Activated T-cell treated with anti-CD3 and anti-CD28 coated beads, Interleukin-2, amount 50 U/mL, for 72 hours (primary cell): ENCODE measurements around the gene ATP2B1. TPM values are rescaled to one million over a fixed set of nuclear protein-coding genes. Genes with fewer than 3 reads are reported as not detected.

Experiments used
- ATAC-seq, 2 donors: fragments of 150-1000 bp; cut with Tn5 transposase; replicated peaks in 1 of 2; 2 replicates each; pipeline ENCODE4 v1.10.0; 2021; ENCODE audit warnings: moderate library complexity in 2 of 2, mild to moderate bottlenecking in 1 of 2
- DNase-seq, 2 donors: peaks; one replicate each; pipeline ENCODE4 v3.0.0; 2021 to 2022; ENCODE audit warnings: mixed read lengths in 1 of 2
- H3K27ac Mint-ChIP-seq: one replicate; pipeline ENCODE4 v1.8.0; 2022; ENCODE audit warnings: mild to moderate bottlenecking, moderate library complexity, mixed read lengths
- H3K27me3 Mint-ChIP-seq: one replicate; pipeline ENCODE4 v1.8.0; 2022; ENCODE audit warnings: low read depth, mixed read lengths
- H3K36me3 Mint-ChIP-seq, 2 donors: one replicate each; pipeline ENCODE4 v1.8.0; 2022; ENCODE audit warnings: mixed read lengths in 2 of 2, mild to moderate bottlenecking in 1 of 2; ENCODE audit not compliant: insufficient read depth in 2 of 2
- H3K4me1 Mint-ChIP-seq: one replicate; pipeline ENCODE4 v1.8.0; 2022; ENCODE audit warnings: low read depth, mixed read lengths
- H3K4me3 Mint-ChIP-seq, 2 donors: one replicate each; pipeline ENCODE4 v1.8.0; 2022; ENCODE audit warnings: mild to moderate bottlenecking in 2 of 2, mixed read lengths in 2 of 2, moderate library complexity in 2 of 2
- H3K9me3 Mint-ChIP-seq, 2 donors: one replicate each; pipeline ENCODE4 v1.8.0; 2022; ENCODE audit warnings: mixed read lengths in 2 of 2
- total RNA-seq, 2 donors: library from RNA; stranded (reverse); gene quantifications; one replicate each; pipeline ENCODE4 v1.2.3, GENCODE V29; 2022

ATP2B1 gene
- total RNA-seq, 2 donors from 2014 or later, result 19.4 to 25.5 TPM

DNA sequence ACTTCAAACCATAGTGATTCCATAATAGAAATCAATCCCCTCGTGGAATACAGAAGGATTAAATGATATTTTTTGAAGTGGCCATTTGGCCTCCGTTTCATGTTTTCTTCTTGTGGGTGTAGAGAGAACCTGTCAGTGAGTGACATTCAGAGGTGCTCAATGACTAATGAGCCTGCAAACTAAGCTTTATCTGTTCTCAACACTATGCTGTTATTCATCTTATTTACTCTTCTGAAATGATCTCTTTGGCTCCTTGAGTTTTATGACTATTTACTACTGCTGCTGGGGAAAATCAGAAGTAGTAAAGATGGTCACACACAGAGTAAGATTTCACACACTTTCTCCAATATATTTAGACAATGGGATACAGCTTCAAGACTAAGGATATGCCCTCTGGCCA, 30.4 kb downstream of the ATP2B1 start:
- DNase-seq, result no peak
- H3K27ac Mint-ChIP-seq, result peak overlapping the region; percentile 17
- peaks cover 43% of the 10 kb centered on the region for H3K4me1 Mint-ChIP-seq
- peaks cover 6 to 11% of the 10 kb centered on the region in 2 donors for H3K9me3 Mint-ChIP-seq
- ATAC-seq, result peak; percentile 79 to 90
- no peaks in the 10 kb centered on the region for H3K27me3 Mint-ChIP-seq
- H3K36me3 Mint-ChIP-seq, result peaks cover 11 to 28% of the 10 kb centered on the region in 2 donors
- H3K4me3 Mint-ChIP-seq, result peak overlapping the region in 1 of 2 donors; percentile 52

DNA sequence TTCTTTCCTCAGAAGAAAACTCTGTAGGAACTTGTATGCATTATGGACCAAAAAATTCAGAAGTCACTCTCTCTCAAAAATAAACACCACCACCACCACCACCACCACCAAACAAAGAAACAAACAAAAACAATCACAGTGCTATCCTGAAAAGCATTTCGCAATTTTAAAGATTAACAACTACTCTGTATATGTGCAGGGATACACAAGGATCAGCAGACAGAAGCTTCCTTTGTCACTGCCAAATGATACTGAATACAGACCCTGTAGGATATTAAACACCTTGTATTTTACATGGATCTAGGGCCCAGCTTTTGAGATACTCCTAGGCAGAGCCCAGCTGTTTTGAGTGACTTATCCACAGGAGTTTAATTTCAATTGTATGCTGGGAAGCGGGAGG, 31.7 kb downstream of the ATP2B1 start:
- Mint-ChIP-seq H3K27ac (no peak overlapping the region), H3K4me1 (peaks cover 56% of the 10 kb centered on the region), H3K27me3 (no peaks in the 10 kb centered on the region), H3K36me3 (peaks cover 11 to 20% of the 10 kb centered on the region in 2 donors), H3K9me3 (peaks cover 6 to 8% of the 10 kb centered on the region in 2 donors), H3K4me3 (no peak overlapping the region)
- DNase-seq (no peak), ATAC-seq (no peak)

DNA sequence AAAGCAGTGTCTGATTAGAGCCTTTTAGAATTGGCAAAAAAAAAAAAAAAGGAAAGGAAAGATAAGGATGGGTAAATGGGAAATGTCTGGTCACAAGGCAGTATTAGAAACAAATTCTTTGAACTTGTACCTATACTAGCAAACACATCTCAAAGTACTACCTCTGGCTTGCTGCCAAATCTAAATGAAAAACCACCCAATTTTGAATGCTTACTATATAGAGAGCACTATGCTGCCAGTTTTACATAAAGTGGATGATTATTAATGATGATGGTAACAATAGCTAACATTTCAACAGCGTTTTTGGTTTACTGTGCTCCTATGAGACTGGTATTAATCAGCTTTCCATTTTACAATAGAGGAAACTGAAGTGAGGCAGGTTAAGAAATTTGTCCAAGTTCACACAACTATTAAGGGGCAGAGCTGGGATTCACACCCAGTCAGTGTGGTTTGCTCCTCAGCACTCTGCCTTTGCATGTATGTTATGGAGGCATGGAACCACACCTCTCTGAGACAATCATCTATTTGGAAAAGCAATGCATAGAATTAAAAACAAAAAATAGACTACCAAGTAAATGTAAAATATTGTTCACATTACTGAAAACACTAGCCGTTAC, 34.2 kb downstream of the ATP2B1 start:
- Mint-ChIP-seq H3K27me3 (no peaks in the 10 kb centered on the region), H3K9me3 (peaks cover 0 to under 1% of the 10 kb centered on the region in 2 donors), H3K36me3 (peaks cover under 1 to 3% of the 10 kb centered on the region in 2 donors), H3K4me3 (no peak overlapping the region), H3K27ac (peak overlapping the region; percentile 63), H3K4me1 (peaks cover 69% of the 10 kb centered on the region)
- ATAC-seq (no peak), DNase-seq (no peak)

DNA sequence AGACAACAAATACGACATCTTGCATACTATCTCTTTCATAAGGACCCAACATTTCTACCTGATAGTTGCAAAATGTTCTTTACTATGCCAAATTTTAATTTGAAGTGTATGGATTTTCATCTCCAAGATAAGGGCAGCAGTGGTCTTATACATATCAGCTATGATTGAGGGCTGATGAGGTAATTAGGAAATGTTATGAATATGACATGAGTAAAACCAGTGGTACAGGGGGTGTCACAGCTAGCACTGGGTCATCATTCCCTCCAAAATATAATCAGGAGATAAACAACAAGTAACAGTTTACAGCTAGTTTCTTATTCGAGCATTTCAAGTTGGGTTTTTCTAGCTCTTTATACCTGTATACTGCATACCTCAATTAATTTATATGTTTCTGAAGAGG, 35.0 kb downstream of the ATP2B1 start:
- H3K4me1 Mint-ChIP-seq, result peaks cover 71% of the 10 kb centered on the region
- H3K27me3 Mint-ChIP-seq, result no peaks in the 10 kb centered on the region
- ATAC-seq (peak in 1 of 2 donors; percentile 23), DNase-seq (no peak)
- H3K9me3 Mint-ChIP-seq, result no peaks in the 10 kb centered on the region
- H3K4me3 Mint-ChIP-seq, result peak overlapping the region in 1 of 2 donors; percentile 52
- H3K36me3 Mint-ChIP-seq, result peaks cover 0 to 3% of the 10 kb centered on the region in 2 donors
- peak overlapping the region; percentile 61 for H3K27ac Mint-ChIP-seq

DNA sequence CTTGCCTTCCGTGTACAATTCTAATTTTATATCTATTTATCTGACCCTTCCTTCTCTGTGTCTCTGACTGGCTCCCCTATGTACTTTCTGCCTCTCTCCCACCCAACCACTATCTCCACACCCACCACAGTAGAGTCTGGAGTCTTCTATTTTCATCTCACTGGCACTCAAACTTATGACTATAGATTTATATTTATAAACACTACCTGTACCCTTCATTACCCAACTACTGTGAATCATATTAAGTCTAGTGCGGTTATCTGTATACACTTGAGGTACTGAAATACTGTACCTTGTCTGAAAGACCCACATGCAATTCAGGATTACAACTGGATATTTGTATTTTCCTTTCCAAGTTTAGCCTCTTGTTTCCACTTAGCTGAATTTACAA, 36.1 kb downstream of the ATP2B1 start:
- no peaks in the 10 kb centered on the region for H3K27me3 Mint-ChIP-seq
- peak overlapping the region; percentile 58 for H3K27ac Mint-ChIP-seq
- peak overlapping the region in 1 of 2 donors; percentile 67 for H3K4me3 Mint-ChIP-seq
- H3K9me3 Mint-ChIP-seq, result no peaks in the 10 kb centered on the region
- H3K36me3 Mint-ChIP-seq, result peaks cover 0 to 3% of the 10 kb centered on the region in 2 donors
- H3K4me1 Mint-ChIP-seq, result peaks cover 61% of the 10 kb centered on the region
- ATAC-seq, result no peak
- DNase-seq, result no peak

DNA sequence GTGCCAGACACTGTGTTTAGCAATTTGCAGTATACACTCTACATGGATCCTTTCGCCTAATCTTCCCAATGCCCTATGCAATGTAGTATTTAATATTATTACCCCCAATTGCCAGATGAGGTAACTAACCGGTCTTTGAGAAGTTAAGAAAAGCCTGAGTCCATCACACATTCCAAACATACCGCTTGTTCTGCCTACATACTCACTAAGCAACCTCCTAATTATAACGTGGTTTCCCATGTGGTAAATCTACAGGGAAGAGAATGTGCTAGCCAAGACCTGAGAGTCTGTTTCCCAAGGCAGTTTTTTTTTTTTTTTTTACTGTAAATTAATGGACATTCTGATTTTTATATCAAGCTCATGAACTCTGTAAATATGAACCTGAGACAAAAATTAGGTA, 37.2 kb downstream of the ATP2B1 start:
- H3K4me3 Mint-ChIP-seq, result peak overlapping the region in 1 of 2 donors; percentile 67
- peaks cover 2 to 3% of the 10 kb centered on the region in 2 donors for H3K36me3 Mint-ChIP-seq
- ATAC-seq (peak in 1 of 2 donors; percentile 3), DNase-seq (no peak)
- H3K27me3 Mint-ChIP-seq, result no peaks in the 10 kb centered on the region
- H3K4me1 Mint-ChIP-seq, result peaks cover 66% of the 10 kb centered on the region
- no peak overlapping the region for H3K27ac Mint-ChIP-seq
- H3K9me3 Mint-ChIP-seq, result no peaks in the 10 kb centered on the region

DNA sequence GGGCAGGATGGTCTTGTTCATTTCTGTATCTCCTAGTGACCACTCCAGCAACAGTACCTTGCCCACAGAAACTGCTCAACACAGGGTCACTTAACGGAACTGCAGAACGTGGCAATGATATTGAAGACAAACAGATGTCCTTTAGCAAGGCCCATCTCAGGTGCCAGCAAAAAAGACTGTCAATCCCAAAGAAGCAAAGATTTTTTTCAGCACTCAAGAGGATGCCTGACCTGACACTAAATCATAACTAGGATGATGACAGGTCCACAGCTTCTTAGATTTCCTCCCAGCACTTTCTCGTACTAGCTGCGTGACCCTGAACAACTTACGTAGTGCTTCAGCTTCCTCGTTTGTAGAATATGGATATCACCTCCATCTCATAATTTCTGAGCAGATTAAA, 39.4 kb downstream of the ATP2B1 start:
- H3K4me1 Mint-ChIP-seq, result peaks cover 75% of the 10 kb centered on the region
- ATAC-seq, result no peak
- DNase-seq, result no peak
- H3K27me3 Mint-ChIP-seq, result no peaks in the 10 kb centered on the region
- no peaks in the 10 kb centered on the region for H3K9me3 Mint-ChIP-seq
- peaks cover 2 to 3% of the 10 kb centered on the region in 2 donors for H3K36me3 Mint-ChIP-seq
- no peak overlapping the region for H3K4me3 Mint-ChIP-seq
- no peak overlapping the region for H3K27ac Mint-ChIP-seq

DNA sequence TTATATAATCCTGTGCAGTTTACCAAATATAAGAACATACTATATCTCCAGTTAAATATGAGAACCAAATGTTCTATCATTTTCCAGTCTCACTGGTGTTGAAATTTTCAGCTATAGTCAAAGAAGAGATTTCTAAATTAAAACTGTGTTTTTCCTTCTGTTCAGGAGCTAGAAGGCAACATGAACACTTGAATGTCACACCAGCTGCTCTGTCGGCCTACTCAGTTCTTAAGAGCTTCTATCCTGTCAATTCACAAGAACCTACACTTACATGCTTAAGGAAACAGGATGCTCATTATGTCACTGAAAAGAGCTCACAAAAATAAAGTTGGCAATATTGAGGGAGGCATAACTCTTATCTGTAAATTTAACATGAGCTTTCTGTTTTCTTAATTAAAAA, 43.1 kb downstream of the ATP2B1 start:
- no peak overlapping the region for H3K27ac Mint-ChIP-seq
- H3K27me3 Mint-ChIP-seq, result no peaks in the 10 kb centered on the region
- no peaks in the 10 kb centered on the region for H3K9me3 Mint-ChIP-seq
- DNase-seq (no peak), ATAC-seq (no peak)
- H3K4me3 Mint-ChIP-seq, result no peak overlapping the region
- H3K4me1 Mint-ChIP-seq, result peaks cover 65% of the 10 kb centered on the region
- peaks cover 2 to 3% of the 10 kb centered on the region in 2 donors for H3K36me3 Mint-ChIP-seq

DNA sequence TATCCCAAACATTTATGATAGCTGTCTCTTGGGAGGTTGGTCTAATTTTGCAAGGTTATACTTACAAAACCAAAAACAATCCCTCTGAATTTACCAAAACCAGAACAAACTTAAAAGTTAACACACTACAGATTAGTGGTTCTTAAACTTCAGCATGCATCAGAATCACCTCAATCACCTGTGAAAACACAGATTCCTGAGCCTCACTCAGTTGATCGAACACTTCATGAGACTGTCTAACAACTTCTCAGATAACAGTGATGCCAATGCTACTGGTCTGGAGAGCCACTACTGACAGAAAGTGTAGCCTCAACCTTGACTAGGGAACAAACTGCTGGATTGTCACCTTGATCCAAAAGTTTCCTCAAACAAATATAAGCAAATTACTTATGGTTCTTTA, 44.2 kb downstream of the ATP2B1 start:
- H3K4me1 Mint-ChIP-seq, result peaks cover 61% of the 10 kb centered on the region
- H3K27ac Mint-ChIP-seq, result peak overlapping the region; percentile 29
- H3K9me3 Mint-ChIP-seq, result no peaks in the 10 kb centered on the region
- no peaks in the 10 kb centered on the region for H3K27me3 Mint-ChIP-seq
- H3K4me3 Mint-ChIP-seq, result peak overlapping the region in 1 of 2 donors; percentile 8
- DNase-seq (no peak), ATAC-seq (no peak)
- peaks cover 0 to 2% of the 10 kb centered on the region in 2 donors for H3K36me3 Mint-ChIP-seq

DNA sequence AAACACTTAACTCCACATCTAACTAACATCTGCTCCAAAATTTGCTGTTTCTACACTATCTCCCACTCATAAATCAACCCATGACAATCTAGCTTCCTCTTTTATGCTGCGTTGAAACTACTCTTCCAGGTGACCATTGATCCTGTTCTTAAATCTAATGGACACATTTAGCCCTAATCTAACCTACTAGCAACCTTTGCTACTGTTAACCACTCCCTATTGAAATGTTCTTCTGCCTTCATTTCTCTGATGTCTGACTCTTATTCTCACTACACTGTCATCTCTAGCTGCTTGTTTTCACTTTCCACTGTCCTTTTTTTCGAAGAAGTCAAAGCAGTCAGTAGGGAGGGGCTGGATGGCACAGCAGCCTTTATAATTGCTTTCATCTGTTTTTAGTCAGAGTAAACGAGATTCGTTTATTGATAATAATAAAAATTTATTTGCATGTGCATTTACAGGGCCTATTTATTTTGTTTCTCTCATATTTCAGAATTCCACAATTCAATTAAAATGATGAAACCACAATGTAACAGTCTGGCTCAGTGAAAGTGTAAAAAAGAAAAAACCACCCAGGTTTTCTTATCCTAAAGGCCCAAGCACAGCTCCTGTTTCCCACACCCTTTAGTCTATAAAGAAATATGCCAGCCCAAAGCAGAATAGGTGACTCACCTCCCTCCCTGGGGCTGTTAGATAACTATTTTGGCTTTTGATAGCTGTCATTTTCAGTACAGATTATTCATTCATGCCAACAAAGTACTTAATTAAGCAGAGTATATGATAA, 44.9 kb downstream of the ATP2B1 start:
- ATAC-seq (peak; percentile 88 to 89), DNase-seq (peak in 1 of 2 donors; percentile 16)
- Mint-ChIP-seq H3K27me3 (no peaks in the 10 kb centered on the region), H3K4me1 (peaks cover 55% of the 10 kb centered on the region), H3K9me3 (no peaks in the 10 kb centered on the region), H3K4me3 (peak overlapping the region; percentile 33 to 63), H3K36me3 (peaks cover 0 to 2% of the 10 kb centered on the region in 2 donors), H3K27ac (peak overlapping the region; percentile 0)

DNA sequence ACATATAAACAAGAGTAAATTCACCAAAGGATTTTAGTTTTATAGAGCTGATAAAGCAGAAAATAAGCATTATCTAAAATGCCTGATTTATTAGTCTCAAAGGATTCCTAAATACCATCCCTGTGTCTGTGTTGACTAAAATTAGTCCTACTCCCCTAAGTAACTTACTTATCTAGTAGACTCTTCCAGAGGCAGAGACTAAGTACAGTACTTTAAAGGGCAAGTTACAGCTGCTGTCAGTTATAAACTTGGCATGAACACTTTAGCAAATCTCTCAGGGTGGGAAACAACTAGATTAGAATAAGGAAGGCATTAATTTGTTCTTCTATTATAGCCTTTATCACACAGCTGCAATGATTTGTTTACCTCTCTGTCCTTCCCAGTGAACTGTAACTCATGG, 46.0 kb downstream of the ATP2B1 start:
- DNase-seq (no peak), ATAC-seq (no peak)
- H3K9me3 Mint-ChIP-seq, result no peaks in the 10 kb centered on the region
- H3K27ac Mint-ChIP-seq, result no peak overlapping the region
- H3K27me3 Mint-ChIP-seq, result no peaks in the 10 kb centered on the region
- H3K4me3 Mint-ChIP-seq, result no peak overlapping the region
- peaks cover 58% of the 10 kb centered on the region for H3K4me1 Mint-ChIP-seq
- H3K36me3 Mint-ChIP-seq, result peaks cover 0 to 2% of the 10 kb centered on the region in 2 donors

DNA sequence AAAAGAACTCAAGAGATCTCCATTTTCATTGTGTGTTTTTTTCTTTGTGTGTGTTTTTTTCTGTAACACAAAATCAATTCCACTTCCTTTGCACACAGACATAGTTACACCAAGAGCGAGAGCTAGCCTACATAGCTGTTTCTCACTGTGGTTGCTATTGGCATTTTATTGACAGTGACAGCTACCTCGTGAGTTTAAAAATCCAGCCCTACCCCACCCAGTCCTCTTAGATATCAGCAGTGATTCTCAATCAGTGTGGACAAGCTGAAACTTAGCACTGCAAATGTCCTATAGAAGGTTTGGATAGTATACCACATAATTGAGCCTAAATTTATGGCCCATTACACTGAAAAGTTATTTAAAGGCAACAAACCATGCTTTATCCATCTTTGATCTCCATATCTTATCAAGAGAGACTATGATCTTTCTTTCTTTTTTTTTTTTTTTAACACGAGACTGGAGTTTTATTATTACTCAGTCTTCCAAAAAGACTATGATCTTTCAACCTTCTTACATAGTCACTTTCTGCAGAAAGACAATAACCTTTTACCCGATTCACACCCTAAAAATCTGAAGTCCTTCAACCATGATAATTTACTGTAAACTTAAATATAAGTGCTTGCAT, 46.8 kb downstream of the ATP2B1 start:
- ATAC-seq (peak; percentile 43 to 48), DNase-seq (no peak)
- peaks cover 0 to 2% of the 10 kb centered on the region in 2 donors for H3K36me3 Mint-ChIP-seq
- H3K27me3 Mint-ChIP-seq, result no peaks in the 10 kb centered on the region
- H3K4me3 Mint-ChIP-seq, result peak overlapping the region; percentile 17 to 77
- H3K4me1 Mint-ChIP-seq, result peaks cover 58% of the 10 kb centered on the region
- H3K27ac Mint-ChIP-seq, result peak overlapping the region; percentile 24
- no peaks in the 10 kb centered on the region for H3K9me3 Mint-ChIP-seq

DNA sequence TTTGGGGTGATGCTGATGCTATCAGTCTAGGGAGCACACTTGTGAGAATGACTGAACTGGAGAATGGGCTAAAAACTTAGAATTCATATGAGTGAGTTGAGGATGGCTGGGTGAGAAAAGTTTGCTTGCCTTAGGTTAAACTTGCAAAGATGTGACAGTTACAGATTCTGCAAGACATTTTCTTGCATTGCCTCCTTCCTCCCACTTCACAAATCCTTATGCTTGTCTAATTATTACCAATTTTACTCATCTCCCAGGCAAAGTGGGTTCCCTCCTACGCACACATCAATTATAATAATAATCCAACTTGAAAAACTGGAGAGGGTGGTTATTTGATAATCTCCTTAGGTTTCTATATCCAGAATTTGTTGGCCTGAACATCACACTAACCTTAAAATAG, 50.9 kb downstream of the ATP2B1 start:
- ATAC-seq (no peak), DNase-seq (no peak)
- Mint-ChIP-seq H3K9me3 (no peaks in the 10 kb centered on the region), H3K36me3 (peaks cover 2 to 10% of the 10 kb centered on the region in 2 donors), H3K4me1 (peaks cover 38% of the 10 kb centered on the region), H3K27ac (no peak overlapping the region), H3K27me3 (no peaks in the 10 kb centered on the region), H3K4me3 (no peak overlapping the region)
